Dermis microvascular lymphatic vessel endothelial cell (primary cell): ENCODE measurements around the gene SH3D21. TPM values are rescaled to one million over a fixed set of nuclear protein-coding genes. Genes with fewer than 3 reads are reported as not detected.

ENCODE experiments used
- DNase-seq, 2 donors: peaks; one replicate each; pipeline versions ENCODE4 v3.0.0 to v3.0.0-alpha.2; 2010; ENCODE audit warnings: low read depth in 2 of 2
- total RNA-seq: library from RNA; depleted of rRNA; stranded (reverse); fragments of >200 nt; gene quantifications from 2 replicates; pipeline ENCODE4 v1.2.1, GENCODE V29; 2014

The SH3D21 gene
- total RNA-seq, 1 donor from 2014 or later: 0.51 TPM

DNA sequence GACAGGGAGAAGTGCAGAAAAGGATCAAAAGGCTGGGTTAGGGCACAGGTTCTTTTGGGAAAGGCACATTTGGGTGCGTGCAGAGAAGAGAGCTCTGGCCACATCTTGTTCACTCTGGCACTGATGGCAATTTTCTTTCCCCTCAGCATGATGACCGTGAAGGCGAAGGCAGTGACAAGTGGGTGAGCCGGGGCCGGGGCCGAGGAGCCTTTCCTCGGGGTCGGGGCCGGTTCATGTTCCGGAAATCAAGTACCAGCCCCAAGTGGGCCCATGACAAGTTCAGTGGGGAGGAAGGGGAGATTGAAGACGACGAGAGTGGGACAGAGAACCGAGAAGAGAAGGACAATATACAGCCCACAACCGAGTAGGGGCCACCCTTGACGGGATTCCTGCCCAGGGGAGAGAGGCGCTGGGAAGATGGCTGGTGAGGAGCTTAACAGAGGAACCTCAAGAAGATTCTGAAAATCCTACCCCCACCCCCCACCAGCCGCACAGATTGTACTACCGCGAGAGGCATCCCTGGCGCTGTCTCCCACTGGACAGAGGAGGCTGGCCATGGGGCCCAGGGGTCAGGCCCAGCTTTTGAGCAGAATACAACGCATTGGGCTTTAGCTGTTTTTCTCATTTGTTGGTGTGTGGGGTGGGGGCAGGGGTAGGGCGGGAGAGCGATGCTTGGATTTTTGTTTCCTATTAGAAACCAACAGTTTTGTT is 2.4 kb upstream of the SH3D21 start:
- no peak for DNase-seq

GRCh38 chr1:36304521-36304920 is 1.6 kb upstream of the SH3D21 start:
- DNase-seq: no peak

DNA sequence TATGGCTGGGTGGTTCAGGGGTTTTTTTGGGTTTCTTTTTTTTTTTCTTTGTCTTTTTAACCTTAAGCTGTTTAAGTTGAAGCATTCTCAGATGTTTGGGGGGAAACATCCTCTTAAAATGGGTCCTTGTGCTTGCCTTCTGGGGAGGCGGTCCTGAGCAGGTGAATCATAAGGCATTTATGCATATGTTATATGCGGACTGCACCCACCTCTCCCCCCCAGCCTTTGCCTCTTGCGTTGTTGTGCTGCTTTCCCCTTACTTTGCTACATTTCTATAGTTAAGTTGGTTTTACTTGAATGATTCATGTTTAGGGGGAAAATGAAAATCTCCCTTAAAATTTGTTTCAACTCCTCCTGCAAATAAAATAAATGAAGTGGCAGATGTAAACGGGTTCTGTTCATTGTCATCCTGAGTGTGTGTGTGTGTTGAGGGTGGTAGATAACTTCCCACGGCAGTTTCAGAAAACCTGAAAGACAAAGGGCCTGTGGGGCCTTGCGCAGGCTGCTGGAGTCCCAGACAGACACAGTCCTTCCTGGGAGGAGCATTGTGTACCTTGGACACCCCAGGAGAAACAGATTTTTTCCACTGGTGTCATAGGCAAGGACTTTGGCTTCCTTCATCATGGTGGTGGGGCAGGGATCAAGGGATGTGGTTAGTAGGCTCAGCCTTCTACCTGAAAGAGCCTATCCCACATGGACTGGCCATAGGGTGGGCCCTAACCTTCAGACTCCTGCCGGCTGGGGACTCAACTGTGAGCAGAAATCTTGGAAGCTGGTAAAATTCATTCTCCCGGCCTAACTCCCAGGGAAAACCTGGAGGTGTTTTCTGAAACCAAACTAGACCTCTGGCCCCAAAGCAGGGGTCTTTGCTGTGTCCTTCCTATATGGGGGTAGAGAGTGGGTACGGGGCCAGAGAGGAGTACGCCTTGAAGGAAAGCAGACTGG is 926 bp upstream of the SH3D21 start:
- no peak for DNase-seq

DNA sequence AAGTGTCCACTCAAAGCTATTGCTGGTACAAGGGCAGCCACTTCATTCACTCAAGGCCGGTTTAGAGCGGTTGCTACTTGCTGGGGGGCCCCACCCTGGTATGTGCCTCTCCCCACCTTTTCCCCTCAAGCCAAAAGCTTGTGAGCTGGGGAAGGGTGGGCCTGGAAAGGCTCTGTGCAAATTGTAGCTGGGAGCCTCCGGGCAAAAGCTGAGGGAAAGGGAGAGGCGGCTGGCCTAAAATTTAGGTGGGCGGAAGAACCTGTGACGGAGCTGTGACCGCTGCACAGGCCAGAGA is 306 bp upstream of the SH3D21 start:
- no peak for DNase-seq

GRCh38 chr1:36306902-36307456 is 811 bp downstream of the SH3D21 start:
- peak; percentile 71 to 96 for DNase-seq

- DNase-seq: no peak
Observed at GRCh38 chr1:36307601-36308330, 1.6 kb downstream of the SH3D21 start.

DNA sequence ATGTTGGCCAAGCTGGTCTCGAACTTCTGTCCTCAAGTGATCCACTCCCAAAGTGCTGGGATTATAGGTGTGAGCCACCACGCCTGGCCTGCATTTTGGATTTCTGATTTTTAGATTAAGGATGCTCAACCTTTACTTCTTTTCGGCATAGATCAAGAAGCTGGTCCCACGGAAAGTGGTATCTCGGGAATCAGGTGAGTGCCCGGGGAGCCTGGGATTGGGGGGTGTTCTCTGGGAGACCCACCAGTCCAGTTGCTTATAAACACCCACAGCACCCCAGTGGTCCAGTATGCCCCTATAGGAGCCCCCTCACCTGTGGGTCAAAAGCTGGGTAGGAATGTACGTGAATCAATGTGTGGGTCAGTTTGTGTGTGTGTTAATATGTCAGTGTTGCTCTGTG is 3.2 kb downstream of the SH3D21 start:
- no peak for DNase-seq

GRCh38 chr1:36320291-36320761 is 14.2 kb downstream of the SH3D21 start:
- no peak for DNase-seq

- no peak for DNase-seq
Observed at GRCh38 chr1:36320767-36321118, 14.6 kb downstream of the SH3D21 start.

DNA sequence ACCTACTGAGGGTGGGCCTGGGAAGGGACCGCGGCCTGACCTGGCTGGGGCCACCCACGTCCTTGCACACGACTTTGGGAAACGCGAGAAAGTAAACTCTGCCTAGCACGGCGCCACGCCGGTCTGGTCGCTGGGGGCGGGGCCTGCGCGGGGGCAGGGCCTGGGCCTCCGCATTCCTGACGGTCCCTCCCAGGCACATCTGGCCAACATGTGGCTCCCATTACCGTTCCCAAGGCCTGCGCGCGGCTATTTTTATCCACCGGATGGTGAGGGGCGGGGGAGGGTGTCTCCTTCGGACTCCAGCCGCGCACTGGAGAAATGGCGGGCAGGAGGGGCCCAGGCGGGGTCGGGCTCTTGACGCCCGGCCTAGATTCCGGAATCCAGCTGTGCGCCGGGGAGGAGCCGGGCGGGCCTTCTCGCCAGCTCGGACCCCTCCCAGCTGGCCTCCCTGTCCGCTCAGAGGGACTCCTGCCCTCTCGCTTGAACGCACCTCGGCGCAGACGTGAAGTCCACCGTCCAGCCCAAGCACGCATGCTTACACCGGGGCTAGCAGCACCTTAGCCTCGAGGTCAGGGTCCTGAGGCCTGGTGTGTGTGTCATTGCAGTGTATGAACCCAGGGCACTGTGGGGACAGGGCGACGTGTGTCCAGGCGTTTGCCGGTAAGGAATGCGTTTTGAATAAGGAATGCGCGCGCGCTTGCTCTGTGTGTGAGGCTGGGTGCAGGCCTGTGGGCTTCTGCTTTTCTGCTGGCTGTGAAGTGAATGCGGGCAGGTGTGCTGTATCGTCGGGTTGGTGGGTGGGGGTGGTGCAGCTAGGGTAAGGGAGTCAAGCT is 15.2 kb downstream of the SH3D21 start:
- DNase-seq: no peak

- DNase-seq: no peak
Observed at GRCh38 chr1:36322041-36322785, 16.0 kb downstream of the SH3D21 start.

DNA sequence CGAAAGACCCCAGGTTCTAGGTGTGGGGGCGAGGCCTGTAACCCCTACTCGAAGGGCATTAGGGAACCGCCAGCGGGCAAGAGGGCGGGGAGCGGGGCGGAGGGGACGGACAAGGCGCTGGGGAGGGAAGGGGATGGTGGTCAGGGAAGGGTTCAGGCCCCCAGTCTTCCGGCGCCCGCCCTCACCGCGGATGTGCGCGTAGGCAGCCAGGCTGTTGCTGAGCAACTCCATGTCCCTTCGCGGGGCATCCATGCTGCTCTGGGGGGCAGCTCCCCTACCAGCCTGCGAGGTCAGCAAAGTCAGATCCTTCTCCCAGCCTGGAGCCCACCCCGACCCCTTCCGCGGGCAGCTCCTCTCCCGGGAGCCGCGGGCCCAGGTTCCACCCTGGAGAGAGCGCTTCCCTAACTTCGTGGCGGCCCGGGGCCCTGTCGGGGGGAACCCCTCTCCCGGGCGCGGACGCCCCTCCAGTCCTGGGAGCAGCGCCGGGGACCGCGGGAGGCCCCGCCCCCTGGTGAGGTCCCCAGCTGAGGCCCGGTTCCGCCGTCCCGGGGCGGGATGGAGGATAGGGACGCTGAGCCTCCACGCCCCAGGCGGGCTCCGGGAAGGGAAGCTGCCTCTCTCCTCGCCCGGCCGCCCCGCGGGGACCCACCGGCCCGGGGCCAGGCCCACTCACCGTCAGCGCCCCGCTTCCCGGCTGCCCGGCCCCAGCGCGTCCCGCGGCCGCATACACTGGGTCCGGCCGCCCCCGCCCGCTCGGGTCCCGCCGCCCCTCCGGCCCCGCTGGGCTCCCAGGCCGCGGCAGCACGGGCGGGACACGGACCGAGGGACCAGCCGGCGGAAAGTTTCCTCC is 16.8 kb downstream of the SH3D21 start:
- peak in 1 of 2 donors; percentile 34 for DNase-seq

GRCh38 chr1:36323636-36324352 is 17.6 kb downstream of the SH3D21 start, which contains the start of gene EVA1B:
Gene EVA1B (minus strand): TSS chr1:36323645. CDS start chr1:36323037, 608 bp downstream.
- peak; percentile 54 to 93 for DNase-seq

- DNase-seq: no peak
Observed at GRCh38 chr1:36324353-36324703, 18.2 kb downstream of the SH3D21 start.

DNA sequence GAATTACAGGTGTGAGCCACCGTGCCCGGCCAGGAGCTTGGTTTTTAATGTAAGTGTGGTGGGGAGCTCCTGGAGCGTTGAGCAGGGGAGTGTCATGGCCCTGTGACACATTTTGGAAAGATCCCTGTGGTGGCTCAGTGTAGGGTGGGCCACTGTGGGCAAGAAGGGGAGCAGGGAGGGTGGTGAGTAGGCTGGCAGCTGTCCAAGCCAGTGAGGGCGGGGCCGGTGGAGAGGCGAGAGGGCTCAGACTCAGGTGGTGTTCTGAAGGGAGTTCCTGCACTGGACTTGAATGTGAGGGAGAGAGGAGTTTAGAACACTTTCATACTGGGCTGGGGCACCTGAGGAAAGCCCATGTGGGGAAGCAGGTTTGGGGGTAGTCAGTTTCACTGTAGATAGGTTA is 20.3 kb downstream of the SH3D21 start:
- DNase-seq: no peak

GRCh38 chr1:36327421-36328087 is 21.4 kb downstream of the SH3D21 start:
- DNase-seq: no peak

- no peak for DNase-seq
Observed at GRCh38 chr1:36328088-36328480, 21.9 kb downstream of the SH3D21 start.

DNA sequence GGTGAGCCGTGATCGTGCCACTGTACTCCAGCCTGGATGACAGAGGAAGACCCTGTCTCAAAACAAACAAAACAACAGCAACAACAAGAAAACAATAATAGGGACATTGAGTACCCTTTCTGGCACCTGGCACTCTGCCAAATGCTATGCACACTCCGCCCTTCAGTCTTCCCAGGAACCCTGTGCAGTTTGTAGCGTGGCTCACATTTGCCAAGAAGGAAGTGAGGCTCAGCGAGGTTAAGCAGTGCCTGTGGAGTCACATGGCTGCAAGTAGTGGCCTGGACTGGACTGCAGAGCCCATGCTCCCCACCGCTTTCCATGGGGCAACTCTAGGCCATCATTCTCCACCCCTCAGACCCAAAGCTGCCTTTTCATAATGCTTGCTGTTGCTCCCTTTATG is 22.5 kb downstream of the SH3D21 start:
- peak in 1 of 2 donors; percentile 74 for DNase-seq
